HG02840 (cell line): ENCODE results near the gene SGCA.

Experiments used
- ATAC-seq: cut with Tn5 transposase; IDR thresholded peaks from one replicate; pipeline ENCODE4 v1.9.1; 2021; ENCODE audit warnings: mild to moderate bottlenecking, moderate library complexity, moderate number of reproducible peaks; ENCODE audit not compliant: unreplicated experiment, low FRiP score

SGCA gene

DNA sequence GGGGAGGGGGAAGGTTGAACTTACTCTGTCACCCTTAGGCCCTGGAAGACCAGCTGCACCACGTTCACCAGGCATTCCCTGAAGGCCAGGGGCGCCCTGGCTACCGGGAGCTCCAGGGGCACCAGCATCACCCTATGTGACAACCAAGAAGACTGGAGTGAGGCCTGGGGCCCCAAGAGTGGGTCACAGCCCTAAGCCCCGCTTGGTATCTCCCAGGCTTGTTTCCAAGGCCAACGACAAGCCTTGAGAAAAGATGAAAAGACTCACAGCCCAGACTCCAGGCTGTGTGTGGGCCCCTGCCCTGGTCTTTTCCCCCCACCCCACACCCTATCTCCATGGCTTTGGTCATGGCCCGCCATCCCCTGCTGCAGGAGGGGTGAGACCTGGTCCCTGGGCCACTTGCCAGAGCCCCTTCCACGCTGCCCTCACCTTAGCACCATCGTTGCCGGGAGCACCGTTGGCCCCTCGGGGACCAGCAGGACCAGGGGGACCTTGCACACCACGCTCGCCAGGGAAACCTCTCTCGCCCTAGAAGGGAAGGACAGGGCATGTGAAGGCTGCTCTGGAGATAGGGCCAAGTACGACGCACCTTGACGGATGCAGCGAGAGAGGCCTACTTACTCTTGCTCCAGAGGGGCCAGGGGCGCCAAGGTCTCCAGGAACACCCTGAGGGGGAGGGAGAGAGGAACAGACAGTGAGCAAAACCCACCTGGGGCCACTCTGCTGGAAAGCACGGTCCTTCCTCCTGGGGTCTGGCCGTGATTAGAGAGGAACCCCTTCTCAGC, 25.7 kb downstream of the SGCA start:
- no peak for ATAC-seq

DNA sequence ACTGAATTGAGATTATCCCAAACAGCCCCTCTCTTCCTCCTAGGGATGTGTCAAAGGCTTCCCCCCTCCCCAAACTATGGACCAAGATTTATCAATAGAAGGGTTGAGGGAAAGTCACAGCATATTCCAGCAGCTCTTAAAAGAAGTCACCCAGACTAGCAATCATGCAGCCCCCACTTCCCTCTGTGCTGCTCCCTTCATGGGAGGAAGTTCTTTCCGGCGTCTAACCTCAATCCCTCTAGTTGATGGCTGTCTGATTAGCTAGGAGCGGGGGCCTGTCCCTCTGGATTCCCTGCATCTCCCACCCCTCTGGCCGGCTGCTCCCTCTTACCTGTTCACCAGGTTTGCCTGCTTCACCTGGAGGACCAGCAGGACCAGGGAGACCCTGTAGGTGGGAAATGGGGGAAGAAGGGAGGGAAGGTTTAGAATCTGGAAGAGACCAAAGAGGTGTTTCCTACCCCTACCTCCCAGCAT, 26.4 kb downstream of the SGCA start:
- ATAC-seq = no peak

DNA sequence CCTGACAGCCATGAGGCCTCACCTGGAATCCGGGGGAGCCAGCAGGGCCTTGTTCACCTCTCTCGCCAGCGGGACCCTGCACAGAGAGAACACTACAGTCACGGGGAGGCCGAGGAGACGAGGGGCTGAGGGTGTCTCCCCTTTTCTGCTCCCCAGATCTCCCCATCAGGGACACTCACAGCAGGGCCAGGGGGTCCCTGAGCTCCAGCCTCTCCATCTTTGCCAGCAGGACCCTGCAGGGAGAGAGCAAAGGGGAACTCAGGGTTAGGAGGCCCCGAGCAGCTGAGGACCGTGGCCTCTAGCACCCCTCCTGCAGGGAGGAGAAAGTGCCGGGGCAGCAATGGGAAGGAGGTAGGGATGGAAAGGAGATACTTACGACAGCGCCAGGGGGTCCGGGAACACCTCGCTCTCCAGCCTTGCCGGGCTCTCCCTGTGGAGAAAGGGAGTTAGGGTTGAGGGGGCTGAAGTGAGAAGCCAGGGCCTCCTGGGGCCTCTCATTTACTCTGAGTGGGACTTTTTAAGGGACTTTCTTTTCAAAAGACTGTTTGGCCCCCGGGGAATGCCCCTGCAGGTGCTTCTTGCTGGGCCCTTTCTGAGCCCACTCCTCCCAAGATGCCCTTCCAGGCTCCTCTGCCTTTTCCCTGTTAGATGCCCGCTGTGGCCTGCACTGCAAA, 26.9 kb downstream of the SGCA start:
- no peak for ATAC-seq

DNA sequence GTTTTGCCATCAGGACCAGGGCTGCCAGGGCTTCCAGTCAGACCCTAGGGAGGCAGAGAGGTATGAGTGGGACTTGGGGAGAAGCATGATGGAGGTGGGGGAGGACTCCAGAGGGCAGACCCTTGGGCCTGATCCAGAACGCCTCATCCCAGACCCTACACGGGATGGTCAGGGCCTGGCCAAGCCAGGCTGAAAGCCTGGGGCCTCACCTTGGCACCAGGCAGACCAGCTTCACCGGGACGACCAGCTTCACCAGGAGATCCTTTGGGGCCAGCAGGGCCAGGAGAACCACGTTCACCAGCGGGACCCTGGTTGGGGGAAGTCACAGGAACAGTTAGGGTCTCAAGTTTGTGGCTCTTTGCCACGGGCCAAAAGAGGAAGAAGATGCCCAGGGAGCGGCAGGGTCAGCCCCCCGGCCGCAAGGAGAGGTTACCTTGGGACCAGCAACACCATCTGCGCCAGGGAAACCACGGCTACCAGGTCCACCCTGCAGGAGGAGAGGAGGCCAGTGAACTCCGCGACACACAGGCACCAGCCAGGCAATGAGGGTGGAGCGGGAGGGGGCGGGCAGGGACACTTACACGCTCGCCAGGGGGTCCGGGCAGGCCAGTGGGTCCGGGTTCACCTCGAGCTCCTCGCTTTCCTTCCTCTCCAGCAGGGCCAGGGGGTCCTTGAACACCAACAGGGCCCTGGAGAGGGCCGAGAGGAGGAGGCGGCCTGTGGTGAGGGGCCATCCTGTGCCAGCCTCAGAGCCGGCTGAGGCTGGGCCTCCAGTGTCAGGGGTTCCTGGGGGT, 28.5 kb downstream of the SGCA start:
- no peak for ATAC-seq

DNA sequence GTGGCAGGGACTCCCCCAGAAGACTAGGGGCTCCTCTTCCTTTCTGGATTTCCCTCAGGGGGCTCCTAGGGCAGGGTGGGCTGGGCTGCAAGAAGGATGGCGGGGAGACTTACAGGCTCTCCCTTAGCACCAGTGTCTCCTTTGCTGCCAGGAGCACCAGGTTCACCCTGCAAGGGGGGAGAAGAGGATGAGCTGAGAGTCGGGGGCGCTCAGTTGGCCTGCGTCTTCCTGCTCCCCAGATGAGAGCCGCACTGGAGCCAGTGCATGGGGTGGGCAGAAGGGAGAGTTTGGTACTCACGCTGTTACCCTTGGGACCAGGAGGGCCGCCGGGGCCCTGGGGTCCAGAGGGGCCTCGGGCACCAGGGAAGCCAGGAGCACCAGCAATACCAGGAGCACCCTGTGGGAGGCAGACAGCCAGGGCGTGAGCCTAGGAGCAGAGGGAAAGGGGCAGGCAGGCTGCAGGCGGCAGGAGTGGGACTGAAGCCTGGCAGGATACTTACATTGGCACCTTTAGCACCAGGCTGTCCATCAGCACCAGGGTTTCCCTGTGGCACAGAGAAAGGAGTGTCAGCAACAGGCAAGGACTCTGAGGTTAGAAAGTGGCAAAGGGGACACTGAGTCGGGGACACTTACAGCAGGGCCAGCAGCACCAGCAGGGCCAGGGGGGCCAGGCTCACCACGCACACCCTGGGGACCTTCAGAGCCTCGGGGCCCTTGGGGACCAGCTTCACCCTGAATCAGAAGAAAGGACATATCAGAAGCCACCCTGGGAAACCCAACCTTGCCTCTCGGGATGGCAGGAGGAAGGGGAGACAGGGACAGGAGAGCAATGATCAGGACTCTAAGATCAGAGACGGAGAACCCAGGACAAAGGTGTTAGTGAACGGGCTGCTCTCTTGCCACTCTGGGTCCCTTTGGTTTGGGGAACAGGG, 29.4 kb downstream of the SGCA start:
- ATAC-seq = no peak

DNA sequence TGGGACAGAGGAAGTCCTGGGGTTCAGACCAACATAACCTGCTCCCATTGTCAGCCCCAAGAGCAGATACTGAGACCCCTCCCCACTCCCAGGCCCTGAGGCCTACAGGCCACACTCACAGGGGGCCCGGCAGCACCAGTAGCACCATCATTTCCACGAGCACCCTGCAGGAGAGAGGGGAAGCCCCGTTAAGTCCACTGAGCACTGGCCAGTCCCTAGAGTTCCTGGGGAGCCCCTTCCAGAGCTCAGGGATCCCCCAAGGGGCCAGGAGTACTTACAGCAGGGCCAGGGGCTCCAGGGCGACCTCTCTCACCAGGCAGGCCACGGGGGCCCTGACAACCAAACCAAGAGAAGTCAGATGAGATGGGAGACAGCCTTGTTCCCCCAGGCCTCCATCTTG, 30.2 kb downstream of the SGCA start:
- no peak for ATAC-seq

DNA sequence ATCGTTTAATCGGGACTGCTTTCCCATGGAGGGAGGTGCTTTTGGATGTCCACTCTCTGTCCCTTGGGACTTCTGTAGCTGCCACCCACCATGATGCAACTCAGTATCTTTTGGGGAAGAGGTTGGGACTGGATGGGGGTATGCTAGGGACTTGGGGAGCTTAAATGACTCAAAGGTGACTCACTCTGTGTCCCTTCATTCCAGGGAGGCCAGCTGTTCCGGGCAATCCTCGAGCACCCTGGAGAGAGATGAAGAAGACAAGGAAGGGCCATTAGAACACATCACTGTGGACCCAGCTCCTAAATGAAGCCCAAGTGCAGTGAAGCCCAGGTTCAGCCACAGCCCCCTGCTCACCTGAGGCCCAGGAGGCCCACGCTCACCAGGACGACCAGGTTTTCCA, 31.0 kb downstream of the SGCA start:
- no peak for ATAC-seq

DNA sequence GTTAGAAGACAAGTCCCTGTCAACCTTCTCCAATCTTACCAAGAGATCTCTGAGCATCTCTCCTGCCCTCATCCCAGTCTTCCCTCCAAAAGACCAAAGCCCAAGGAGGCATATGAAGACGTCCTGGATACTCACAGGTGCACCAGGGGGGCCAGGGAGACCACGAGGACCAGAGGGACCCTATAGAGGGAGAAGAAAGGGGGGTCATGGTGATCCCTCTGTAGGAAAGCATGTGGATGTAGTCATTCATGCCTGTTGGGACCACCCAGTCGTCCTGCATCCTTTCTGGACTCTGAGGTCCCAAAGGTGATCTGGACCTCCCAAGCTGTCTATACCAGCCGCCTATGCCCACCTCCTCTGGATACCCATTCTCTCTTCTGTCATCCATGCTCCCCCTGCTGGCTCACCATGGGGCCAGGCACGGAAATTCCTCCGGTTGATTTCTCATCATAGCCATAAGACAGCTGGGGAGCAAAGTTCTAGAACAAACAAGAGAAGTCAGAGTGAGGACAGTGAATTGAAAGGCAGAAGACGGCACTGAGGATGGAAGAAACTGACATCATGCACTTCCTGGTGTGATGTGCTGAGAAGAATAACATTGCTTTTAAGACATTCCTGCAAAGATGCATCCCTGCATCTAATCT, 32.3 kb downstream of the SGCA start:
- ATAC-seq = no peak

DNA sequence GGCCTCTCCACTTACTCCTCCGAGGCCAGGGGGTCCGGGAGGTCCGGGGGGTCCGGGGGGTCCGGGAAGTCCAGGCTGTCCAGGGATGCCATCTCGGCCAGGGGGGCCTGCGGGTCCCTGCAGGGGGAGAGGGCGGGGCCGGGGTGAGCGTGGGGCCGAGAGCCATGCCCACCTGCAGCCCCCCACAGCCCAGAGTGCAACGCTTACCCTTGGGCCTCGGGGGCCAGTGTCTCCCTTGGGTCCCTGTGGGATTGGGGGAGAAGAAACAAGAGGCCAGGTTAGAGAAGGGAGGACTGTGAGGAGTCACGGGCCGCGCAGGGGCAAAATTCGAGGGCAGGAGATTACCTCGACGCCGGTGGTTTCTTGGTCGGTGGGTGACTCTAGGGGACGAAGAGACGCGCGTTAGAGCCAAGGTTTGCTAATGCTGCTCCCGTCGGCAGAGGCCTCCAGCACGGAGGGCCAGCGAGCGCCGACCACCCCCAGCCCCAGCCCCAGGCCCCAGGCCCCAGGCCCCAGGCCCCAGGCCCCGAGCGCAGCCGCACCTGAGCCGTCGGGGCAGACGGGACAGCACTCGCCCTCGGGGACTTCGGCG, 33.5 kb downstream of the SGCA start:
- no peak for ATAC-seq

DNA sequence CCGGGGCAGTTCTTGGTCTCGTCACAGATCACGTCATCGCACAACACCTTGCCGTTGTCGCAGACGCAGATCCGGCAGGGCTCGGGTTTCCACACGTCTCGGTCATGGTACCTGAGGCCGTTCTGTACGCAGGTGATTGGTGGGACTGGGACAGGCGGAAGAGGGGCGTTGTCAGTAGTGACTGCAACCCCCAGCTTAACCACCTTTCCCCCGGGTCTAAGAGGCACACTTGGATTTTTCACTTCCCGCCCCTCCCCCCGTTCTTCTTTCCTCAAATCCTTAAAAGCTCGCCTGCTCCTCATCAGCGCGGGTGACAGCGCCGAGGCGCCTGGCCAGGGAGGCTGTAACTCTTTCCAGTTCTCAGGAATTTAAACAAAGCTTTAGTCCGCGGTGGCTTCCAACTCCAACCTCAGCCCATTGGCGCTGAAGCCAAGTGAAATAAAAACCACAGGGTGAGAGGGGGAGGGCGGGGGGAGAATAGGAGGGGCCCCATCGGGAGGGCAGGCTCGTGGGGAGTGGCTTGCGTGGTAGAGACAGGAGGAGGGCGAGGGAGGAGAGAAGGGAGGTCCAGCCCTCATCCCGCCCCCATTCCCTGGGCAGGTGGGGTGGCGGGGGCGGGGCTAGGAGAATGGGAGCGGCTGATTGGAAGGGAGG, 34.1 kb downstream of the SGCA start:
- no peak for ATAC-seq

DNA sequence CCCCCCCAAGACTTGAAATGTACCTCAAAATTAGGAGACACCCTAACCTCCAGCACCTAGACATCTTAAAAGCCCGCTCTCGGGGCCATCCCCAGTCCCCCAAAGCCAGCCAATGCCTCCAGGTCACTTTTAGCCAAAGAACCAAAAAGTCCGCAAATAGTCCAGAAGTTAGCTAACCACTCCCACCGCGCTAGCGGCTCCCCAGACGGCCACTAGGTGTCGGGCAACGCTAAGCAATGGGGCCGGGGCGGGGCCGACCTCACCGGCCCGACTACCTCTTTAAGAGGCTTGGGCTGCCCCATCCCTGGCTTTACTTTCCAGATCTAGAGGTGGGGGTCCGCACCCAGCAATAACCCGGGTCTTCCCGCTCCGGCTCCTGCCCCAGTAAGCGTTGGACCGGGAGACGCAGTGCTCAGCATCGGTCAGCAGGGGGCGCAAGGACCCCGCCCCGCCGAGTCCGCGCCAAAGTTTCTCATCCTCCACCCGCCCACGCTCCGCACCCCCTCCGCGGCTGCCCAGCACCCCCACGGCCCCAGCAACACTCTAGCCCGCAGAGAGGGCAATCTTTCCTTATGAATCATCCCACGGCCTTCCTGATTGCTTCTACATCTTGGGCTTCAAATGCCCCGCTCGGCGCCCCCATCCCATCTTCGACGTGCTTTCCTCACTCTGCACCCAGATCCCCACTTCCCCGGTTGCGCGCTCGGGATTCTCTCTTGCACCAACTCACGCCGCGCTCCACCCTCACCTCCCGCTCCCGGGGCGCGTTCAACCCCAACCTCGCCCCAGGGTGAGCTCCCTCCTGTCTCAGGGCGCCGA, 34.9 kb downstream of the SGCA start:
- no peak for ATAC-seq

DNA sequence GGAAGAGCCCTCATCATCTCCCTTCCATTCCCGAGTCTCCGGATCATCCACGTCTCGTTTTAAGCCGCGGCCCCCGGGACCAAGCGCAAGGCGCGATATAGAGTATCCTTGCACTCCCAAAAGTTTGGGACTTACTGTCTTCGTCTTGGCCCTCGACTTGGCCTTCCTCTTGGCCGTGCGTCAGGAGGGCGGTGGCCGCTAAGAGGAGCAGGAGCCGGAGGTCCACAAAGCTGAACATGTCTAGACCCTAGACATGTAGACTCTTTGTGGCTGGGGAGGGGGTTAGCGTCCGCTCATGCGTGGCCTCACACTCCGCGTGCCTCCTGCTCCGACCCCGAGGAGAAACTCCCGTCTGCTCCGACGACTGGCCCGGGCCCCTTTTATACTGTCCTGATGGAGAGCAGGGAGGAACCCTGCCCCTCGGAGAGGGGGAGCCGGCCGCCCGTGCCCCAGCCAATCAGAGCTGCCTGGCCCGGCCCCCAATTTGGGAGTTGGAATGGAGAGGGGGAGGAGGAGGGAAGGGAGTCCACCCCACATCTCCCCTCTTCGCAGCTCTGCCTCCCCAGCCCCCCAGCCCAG, 35.6 kb downstream of the SGCA start, which contains the start of gene COL1A1:
Gene COL1A1, minus strand, starts transcription at position 356 of the 579 bp plus-strand sequence. Its CDS starts 118 bp downstream, at position 238.
- no peak for ATAC-seq

DNA sequence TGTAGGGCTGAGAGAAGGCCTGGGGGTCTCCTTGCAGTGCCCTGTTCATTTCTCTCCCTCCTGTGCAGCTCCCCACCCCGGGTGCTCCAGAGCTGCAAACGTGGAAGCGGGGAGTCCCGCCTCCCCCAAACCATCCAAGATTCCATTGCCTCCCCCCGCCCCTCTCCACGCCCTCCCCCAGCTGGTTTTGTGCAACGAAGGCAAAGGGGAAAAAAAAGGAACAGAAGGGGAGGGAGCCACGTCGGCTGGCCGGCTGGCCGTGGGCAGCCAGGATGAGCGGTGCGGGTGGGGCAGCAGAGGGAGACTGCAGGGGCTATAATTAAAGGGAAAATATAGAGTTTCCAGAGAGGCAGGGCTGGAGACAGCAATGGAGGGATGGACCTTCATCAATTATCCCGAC, 37.3 kb downstream of the SGCA start:
- no peak for ATAC-seq

DNA sequence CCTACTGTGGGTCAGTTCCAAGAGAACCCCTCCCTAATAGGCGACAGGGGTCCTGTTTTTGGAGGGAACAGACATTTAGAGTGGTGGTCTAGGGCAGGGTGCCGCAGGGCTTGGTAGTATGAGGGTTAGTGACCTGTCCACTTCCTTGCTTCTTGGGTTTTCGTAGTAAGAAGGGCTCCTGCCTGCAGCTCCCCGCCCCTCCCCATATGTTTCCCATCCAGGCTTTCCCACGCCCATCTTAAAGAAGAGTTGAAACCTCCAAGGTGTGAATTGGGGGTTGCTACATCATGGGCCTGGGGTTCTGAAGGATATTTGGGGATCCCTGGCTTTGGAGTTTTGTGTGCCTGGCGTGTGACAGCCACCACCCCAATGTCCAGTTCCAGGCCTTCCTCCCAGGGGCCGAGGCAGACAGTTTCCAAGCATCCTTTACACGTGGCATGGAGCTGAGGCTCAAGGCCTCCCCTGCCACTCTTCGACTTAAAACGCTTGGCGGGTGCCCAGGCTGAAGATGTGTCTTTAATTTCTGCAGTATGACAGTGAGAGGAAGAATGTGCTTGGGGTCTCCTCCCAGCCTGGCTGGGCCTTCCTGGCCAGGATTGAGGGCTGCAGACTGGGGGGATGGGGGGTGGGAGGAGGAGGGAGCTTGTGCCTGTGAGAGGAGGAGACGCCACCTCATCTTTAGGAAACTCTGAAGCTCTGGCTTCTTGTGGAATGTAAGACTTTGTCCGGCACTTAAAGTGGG, 38.0 kb downstream of the SGCA start:
- no peak for ATAC-seq

DNA sequence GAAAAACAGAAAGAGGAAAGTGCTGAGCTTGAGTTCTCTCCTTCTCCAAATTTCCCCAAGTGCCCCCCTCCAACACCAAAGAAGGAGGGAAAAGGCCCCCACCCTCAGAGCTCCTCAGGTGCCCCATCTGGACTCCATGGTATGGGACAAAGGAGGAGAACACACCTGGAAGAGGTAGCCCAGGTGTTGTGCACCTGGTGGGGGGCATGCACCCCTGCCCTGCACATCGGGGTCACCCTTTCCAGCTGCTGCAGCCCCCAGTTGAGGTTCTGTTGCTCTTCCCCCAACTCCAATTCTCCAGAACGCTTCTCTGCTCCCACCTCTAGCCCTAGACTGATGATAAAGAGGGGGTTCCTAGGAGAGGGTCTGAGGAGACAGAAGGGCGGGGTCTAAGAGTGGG, 38.6 kb downstream of the SGCA start:
- no peak for ATAC-seq

DNA sequence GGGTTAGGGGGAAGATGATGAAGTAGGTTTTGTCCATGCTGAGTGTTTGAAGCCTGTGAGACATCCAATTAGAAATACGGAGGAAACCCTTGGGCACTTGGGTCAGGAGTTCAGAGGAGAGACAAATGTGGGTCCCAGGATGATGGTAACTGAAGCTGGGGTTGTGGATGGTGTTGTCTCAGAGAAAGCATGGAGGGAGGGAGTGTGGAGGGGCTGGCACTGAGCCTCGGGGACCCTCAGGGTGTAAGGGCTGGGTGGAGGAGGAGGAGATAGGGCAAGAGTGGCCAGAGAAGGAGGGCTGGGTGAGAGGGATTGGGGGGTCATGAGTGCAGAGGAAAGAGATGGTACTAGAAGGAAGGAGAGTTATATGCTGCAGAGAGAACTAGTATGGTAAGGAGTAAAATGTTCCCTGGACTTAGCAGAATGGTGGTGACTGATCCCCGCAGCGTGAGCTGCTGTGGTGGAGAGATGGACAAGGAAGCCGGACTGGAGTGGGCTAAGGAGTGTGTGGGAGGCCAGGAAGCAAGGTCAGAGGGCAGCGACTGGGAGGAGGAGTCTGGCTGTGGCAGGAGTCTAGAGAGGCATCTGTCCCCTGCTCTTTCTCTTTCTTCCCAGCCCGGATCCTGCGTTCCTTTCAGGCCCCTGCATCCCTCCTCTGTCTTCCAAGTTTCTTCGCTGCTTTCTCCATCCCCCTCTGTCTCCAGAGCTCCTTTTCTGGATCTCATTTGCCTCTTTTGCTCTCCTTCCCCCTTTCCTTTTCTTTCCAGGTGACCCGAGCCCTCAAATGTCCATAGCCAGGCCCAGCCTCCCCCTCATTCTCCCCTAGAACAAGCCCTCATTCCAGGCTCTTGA, 39.5 kb downstream of the SGCA start:
- no peak for ATAC-seq
